ENCODE results near the gene ADAMTS20.
"Not testable (repeated sequence)": the region's sequence is repeated elsewhere in the genome, so short reads cannot be mapped to it uniquely, and the experiment has no call there.

ADAMTS20 gene

GRCh38 chr12:43551971-43552559 is at the start of gene ADAMTS20:
ADAMTS20 (minus strand) TSS chr12:43552203; CDS start chr12:43551921, 282 bp downstream.
- DNase-seq: no peak

GRCh38 chr12:43599708-43600107 is 47.7 kb upstream of the ADAMTS20 start:
- DNase-seq: no peak

- no peak for DNase-seq
Observed at GRCh38 chr12:43599066-43599465, 47.1 kb upstream of the ADAMTS20 start.

GRCh38 chr12:43590307-43590706 is 38.3 kb upstream of the ADAMTS20 start:
- DNase-seq: no peak

GRCh38 chr12:43586646-43587245 is 34.7 kb upstream of the ADAMTS20 start:
- no peak for DNase-seq

GRCh38 chr12:43585676-43586075 is 33.7 kb upstream of the ADAMTS20 start:
- DNase-seq: no peak

GRCh38 chr12:43580601-43581000 is 28.6 kb upstream of the ADAMTS20 start:
- DNase-seq: no peak

- no peak for DNase-seq
Observed at GRCh38 chr12:43579206-43579605, 27.2 kb upstream of the ADAMTS20 start.

- DNase-seq: no peak
Observed at GRCh38 chr12:43578782-43579181, 26.8 kb upstream of the ADAMTS20 start.

GRCh38 chr12:43577381-43577780 is 25.4 kb upstream of the ADAMTS20 start:
- no peak for DNase-seq

GRCh38 chr12:43576162-43576561 is 24.2 kb upstream of the ADAMTS20 start:
- no peak for DNase-seq

- no peak for DNase-seq
Observed at GRCh38 chr12:43571885-43572284, 19.9 kb upstream of the ADAMTS20 start.

GRCh38 chr12:43556057-43556456 is 4.1 kb upstream of the ADAMTS20 start:
- DNase-seq: no peak

- DNase-seq: no peak
Observed at GRCh38 chr12:43551279-43551970, 578 bp downstream of the ADAMTS20 start.

GRCh38 chr12:43550831-43551271 is 1.2 kb downstream of the ADAMTS20 start:
- DNase-seq: no peak

- no peak for DNase-seq
Observed at GRCh38 chr12:43544703-43545102, 7.3 kb downstream of the ADAMTS20 start.

- no peak for DNase-seq
Observed at GRCh38 chr12:43540470-43540869, 11.5 kb downstream of the ADAMTS20 start.

- not testable (repeated sequence) for DNase-seq
Observed at GRCh38 chr12:43537675-43538074, 14.3 kb downstream of the ADAMTS20 start.

GRCh38 chr12:43516045-43516444 is 36.0 kb downstream of the ADAMTS20 start:
- DNase-seq: no peak

- DNase-seq: no peak
Observed at GRCh38 chr12:43501703-43502102, 50.3 kb downstream of the ADAMTS20 start.

GRCh38 chr12:43493261-43493797 is 58.7 kb downstream of the ADAMTS20 start:
- DNase-seq: no peak

GRCh38 chr12:43482311-43483085 is 69.5 kb downstream of the ADAMTS20 start:
- no peak for DNase-seq

- DNase-seq: no peak
Observed at GRCh38 chr12:43480591-43480990, 71.4 kb downstream of the ADAMTS20 start.

Data from NCI-H1048 (cell line).